Measurements from ENCODE around the gene C12orf60. TPM values are rescaled to one million over a fixed set of nuclear protein-coding genes. Genes with fewer than 3 reads are reported as not detected.

Gene C12orf60
- total and polyA plus RNA-seq, 2 of the 8 experiments (the other 6 are each of a cell fraction or from before 2014, with no cell fraction given) = 1.2 to 1.5 TPM

- Histone ChIP-seq H3K23me2 (ENCODE audit: low read depth, low read length) (peaks cover 3% of the 10 kb centered on the region), H3K9ac (replicated peaks in 1 of 4; ENCODE audit: extremely low read depth in 1 of 4, low read depth in 3 of 4, low read length in 3 of 4) (peak overlapping the region in 3 of 4 experiments; percentile 80 to 94 (median 92); a peak in 6 of 7 replicates), H3K4me1 (replicated peaks in 1 of 4; ENCODE audit: control insufficient read depth in 3 of 4, insufficient read depth in 4 of 4, low read length in 3 of 4) (no peaks in the 10 kb centered on the region; a peak in 2 of 7 replicates), H2AFZ (ENCODE audit: low read length) (no peak overlapping the region), H4K8ac (ENCODE audit: extremely low read depth, insufficient read depth, low read length) (no peak overlapping the region), H2BK12ac (ENCODE audit: low read depth, low read length) (peak overlapping the region; percentile 69; the same call in 1 of the 2 replicates), H4K5ac (ENCODE audit: insufficient read length, low read depth, low read length) (no peak overlapping the region), H3K18ac (ENCODE audit: extremely low read depth, low read length) (peak overlapping the region; percentile 83; the same call in 1 of the 2 replicates), H3K9me3 (ENCODE audit: insufficient read depth in 2 of 2, low read depth in 1 of 2, low read length in 1 of 2) (peaks cover 0 to 3% of the 10 kb centered on the region in 2 experiments; a peak in 1 of 4 replicates), H3K79me2 (ENCODE audit: control insufficient read depth in 1 of 2, insufficient read depth in 2 of 2, low read length in 2 of 2) (peaks cover 0 to 36% of the 10 kb centered on the region in 2 experiments; a peak in 2 of 4 replicates), H3K4me2 (ENCODE audit: insufficient read depth in 1 of 2, low read depth in 2 of 2, low read length in 2 of 2) (peak overlapping the region; percentile 77 to 80), H4K20me1 (replicated peaks in 1 of 2; ENCODE audit: control insufficient read depth in 1 of 2, insufficient read depth in 2 of 2, low read length in 2 of 2) (peaks cover 0 to 4% of the 10 kb centered on the region in 2 experiments), H3K4ac (replicated peaks; ENCODE audit: insufficient read length, low read depth, low read length) (no peak overlapping the region), H3K27me3 (replicated peaks in 1 of 4; ENCODE audit: control insufficient read depth in 3 of 4, extremely low read depth in 1 of 4, insufficient read depth in 3 of 4, low read length in 3 of 4) (no peaks in the 10 kb centered on the region), H3K56ac (replicated peaks; ENCODE audit: insufficient read length, low read depth, low read length) (no peak overlapping the region), H2BK5ac (ENCODE audit: low read depth, low read length) (peak overlapping the region; percentile 83), H4K91ac (replicated peaks; ENCODE audit: insufficient read length, low read length) (no peak overlapping the region), H3K79me1 (ENCODE audit: low read depth, low read length) (no peaks in the 10 kb centered on the region), H3K27ac (ENCODE audit: low read depth, low read length) (peak overlapping the region; percentile 24; the same call in 1 of the 2 replicates), H3K23ac (ENCODE audit: insufficient read length) (no peak overlapping the region), H3K14ac (ENCODE audit: insufficient read length) (no peak overlapping the region), H2BK20ac (ENCODE audit: low read length) (no peak overlapping the region), H3K4me3 (ENCODE audit: extremely low read depth in 1 of 4, insufficient read depth in 2 of 4, low read depth in 3 of 4, low read length in 4 of 4) (peak overlapping the region; percentile 84 to 99 (median 92)), H2AK5ac (ENCODE audit: low read depth, low read length) (no peak overlapping the region), H2BK120ac (replicated peaks; ENCODE audit: low read depth, low read length) (no peak overlapping the region), H2BK15ac (ENCODE audit: low read length) (no peak overlapping the region), H3K36me3 (ENCODE audit: control insufficient read depth in 2 of 4, insufficient read depth in 4 of 4, low read length in 3 of 4) (peaks cover 0 to 2% (median 0%) of the 10 kb centered on the region in 4 experiments; a peak in 1 of 8 replicates)
- ChIA-PET POLR2A (ENCODE audit: partially characterized antibody) (interaction anchor here (0.5 to 7.3 kb wide), 28 partner anchors 7 to 1496 kb away, joined by 3 to 136 read pairs (median 12); partner anchors contain the start of genes C12orf60 and WBP11), CTCF (ENCODE audit: partially characterized antibody) (interaction anchor here (0.8 to 2.6 kb wide), 27 partner anchors 9 to 452 kb away, joined by 3 to 15 read pairs (median 4); partner anchors contain the start of genes ERP27 and RERG)
- 27% methylated on average over 13 of the region's 16 CpGs; no CpG with 5 or more reads in 1 of the 2 experiments for WGBS, 2 experiments (ENCODE audit: extremely low coverage in 1 of 2, insufficient coverage in 1 of 2, insufficient read length in 1 of 2, insufficient replicate concordance in 2 of 2, low coverage in 1 of 2, low lambda C conversion rate in 2 of 2, missing lambda C conversion rate in 1 of 2)
- DNase-seq (ENCODE audit: low read depth in 1 of 2, low spot score in 2 of 2) = peak in 1 of 2 experiments; percentile 50
- no peak for FAIRE-seq
- TF ChIP-seq KDM4A (IDR thresholded peaks at IDR 0.05; ENCODE audit: low read depth, low read length, severe bottlenecking) (peak; percentile 0), RFX5 (IDR thresholded peaks at IDR 0.05; ENCODE audit: borderline replicate concordance, low read depth, low read length) (no peak), USF2 (IDR thresholded peaks at IDR 0.05; ENCODE audit: low read length) (no peak), EGR1 (IDR thresholded peaks at IDR 0.05; ENCODE audit: borderline replicate concordance, low read depth, low read length) (no peak), SIRT6 (IDR thresholded peaks at IDR 0.05; ENCODE audit: low read length) (no peak), RAD21 (IDR thresholded peaks at IDR 0.05 in 1 of 2, conservative IDR thresholded peaks at IDR 0.05 in 1 of 2; ENCODE audit: low read depth in 2 of 2, low read length in 2 of 2) (no peak), ATF2 (IDR thresholded peaks at IDR 0.05; ENCODE audit: low read length) (no peak), GABPA (IDR thresholded peaks at IDR 0.05; ENCODE audit: borderline replicate concordance, insufficient read depth, low read length) (no peak)
Observed at GRCh38 chr12:14768823-14769405, 34.6 kb upstream of the C12orf60 start.

Data from H1 (cell line).